Activated gamma-delta T cell (primary cell): ENCODE results near the gene ZNF384.
"Not testable (repeated sequence)": the region's sequence is repeated elsewhere in the genome, so short reads cannot be mapped to it uniquely, and the experiment has no call there.

Source experiments
- DNase-seq: peaks from one replicate; lab custom pipeline; 2025; lab: John Stamatoyannopoulos, UW
- total RNA-seq, 2 donors: gene quantifications; one replicate each; lab custom pipeline; 2026; lab: John Stamatoyannopoulos, UW

The ZNF384 gene
- 50.5 to 51.7 reads per million in 2 donors for total RNA-seq

GRCh38 chr12:6688999-6689882 lies at the start of gene ZNF384:
TSS of gene ZNF384 (minus strand) at chr12:6689375. CDS start at chr12:6679520, 9,855 bp downstream.
- DNase-seq, result peak; percentile 93

GRCh38 chr12:6736754-6737153 lies 47.6 kb upstream of the ZNF384 start:
- DNase-seq, result no peak

GRCh38 chr12:6735448-6736191 lies 46.4 kb upstream of the ZNF384 start:
- no peak for DNase-seq

GRCh38 chr12:6734506-6735387 lies 45.6 kb upstream of the ZNF384 start:
- no peak for DNase-seq

GRCh38 chr12:6730169-6730568 lies 41.0 kb upstream of the ZNF384 start:
- no peak for DNase-seq

- no peak for DNase-seq
Measured at GRCh38 chr12:6729186-6729585, 40.0 kb upstream of the ZNF384 start.

- no peak for DNase-seq
Measured at GRCh38 chr12:6725350-6725749, 36.2 kb upstream of the ZNF384 start.

GRCh38 chr12:6724409-6724797 lies 35.2 kb upstream of the ZNF384 start:
- DNase-seq, result no peak

- peak; percentile 85 for DNase-seq
Measured at GRCh38 chr12:6723607-6724408, 34.6 kb upstream of the ZNF384 start, which contains the start of gene COPS7A. TSS of gene COPS7A (plus strand) at chr12:6724046. CDS start at chr12:6724657, 611 bp downstream.

GRCh38 chr12:6722863-6723262 lies 33.7 kb upstream of the ZNF384 start:
- DNase-seq, result no peak

GRCh38 chr12:6716874-6717437 lies 27.8 kb upstream of the ZNF384 start:
- no peak for DNase-seq

GRCh38 chr12:6716031-6716873 lies 27.1 kb upstream of the ZNF384 start:
- not testable (repeated sequence) for DNase-seq

GRCh38 chr12:6708960-6709394 lies 19.8 kb upstream of the ZNF384 start:
- DNase-seq, result no peak

- DNase-seq, result not testable (repeated sequence)
Measured at GRCh38 chr12:6708351-6708750, 19.2 kb upstream of the ZNF384 start.

GRCh38 chr12:6703631-6704030 lies 14.5 kb upstream of the ZNF384 start:
- no peak for DNase-seq

GRCh38 chr12:6701078-6701768 lies 12.0 kb upstream of the ZNF384 start:
- no peak for DNase-seq

GRCh38 chr12:6700646-6701051 lies 11.5 kb upstream of the ZNF384 start, which contains the start of gene PIANP:
TSS of gene PIANP (minus strand) at chr12:6700815. CDS start at chr12:6698061, 2,754 bp downstream.
- DNase-seq, result peak; percentile 26

GRCh38 chr12:6699989-6700645 lies 10.9 kb upstream of the ZNF384 start:
- DNase-seq, result no peak
